GM23248 (cell line): ENCODE data around the gene GRIA1.

Experiments used
- EZH2 ChIP-seq: fragments of 200-600 bp; sonication (generic); IDR thresholded peaks from 2 replicates; pipeline ENCODE4 v1.6.1; 2018; ENCODE audit warnings: antibody characterized with exemption, mild to moderate bottlenecking; ENCODE audit not compliant: insufficient read depth, poor library complexity, severe bottlenecking
- EZH2phosphoT487 ChIP-seq: fragments of 200-600 bp; sonication (generic); IDR thresholded peaks from 2 replicates; pipeline ENCODE4 v1.6.1; 2018; ENCODE audit warnings: antibody characterized with exemption, moderate library complexity, mild to moderate bottlenecking, low read depth; ENCODE audit not compliant: insufficient read depth

- no peak for TF ChIP-seq EZH2phosphoT487
- TF ChIP-seq EZH2, result no peak
Measured at GRCh38 chr5:153555420-153556114, 65.1 kb downstream of the GRIA1 start.
